Activated CD4-positive, alpha-beta T cell treated with anti-CD3 and anti-CD28 coated beads, Interleukin-2, Interleukin-6, amounts not matched to agents 100 ng/mL and 50 ng/mL, durations not matched to agents 16 hours and 8 hours (primary cell): ENCODE results near the gene ZNF580.
A peak's percentile ranks its signal among the peaks of the same experiment; 100 is the strongest.

Experiments
- DNase-seq: peaks from one replicate; pipeline ENCODE4 v3.0.0-alpha.2; 2020

ZNF580 gene

GRCh38 chr19:55624109-55625003 is 16.4 kb upstream of the ZNF580 start, which contains the start of gene ZNF784:
ZNF784 (minus strand) TSS chr19:55624566; CDS start chr19:55624561, 5 bp downstream.
- peak; percentile 96 for DNase-seq

GRCh38 chr19:55625004-55625326 is 15.8 kb upstream of the ZNF580 start:
- DNase-seq: no peak

GRCh38 chr19:55626350-55626749 is 14.5 kb upstream of the ZNF580 start:
- DNase-seq: peak; percentile 91

GRCh38 chr19:55632463-55632834 is 8.4 kb upstream of the ZNF580 start:
- peak; percentile 93 for DNase-seq

- no peak for DNase-seq
Measured at GRCh38 chr19:55633861-55634260, 6.9 kb upstream of the ZNF580 start.

GRCh38 chr19:55635334-55635717 is 5.5 kb upstream of the ZNF580 start:
- DNase-seq: no peak

- DNase-seq: no peak
Measured at GRCh38 chr19:55635856-55636440, 4.9 kb upstream of the ZNF580 start.

GRCh38 chr19:55636723-55637122 is 4.1 kb upstream of the ZNF580 start:
- no peak for DNase-seq

- no peak for DNase-seq
Measured at GRCh38 chr19:55637534-55637933, 3.3 kb upstream of the ZNF580 start.

- DNase-seq: peak; percentile 76
Measured at GRCh38 chr19:55638864-55639359, 1.9 kb upstream of the ZNF580 start.

- peak; percentile 84 for DNase-seq
Measured at GRCh38 chr19:55640043-55640576, 692 bp upstream of the ZNF580 start.

GRCh38 chr19:55641426-55642152 is 787 bp downstream of the ZNF580 start:
- DNase-seq: peak; percentile 53

GRCh38 chr19:55642153-55643002 is 1.6 kb downstream of the ZNF580 start:
- peak; percentile 53 for DNase-seq

- peak; percentile 89 for DNase-seq
Measured at GRCh38 chr19:55643003-55643886, 2.4 kb downstream of the ZNF580 start, which contains the start of gene ZNF581. ZNF581 (plus strand) TSS chr19:55643649; CDS start chr19:55644572, 923 bp downstream.

GRCh38 chr19:55643887-55644176 is 3.0 kb downstream of the ZNF580 start:
- DNase-seq: no peak

GRCh38 chr19:55644191-55644833 is 3.5 kb downstream of the ZNF580 start:
- no peak for DNase-seq

GRCh38 chr19:55644842-55645511 is 4.2 kb downstream of the ZNF580 start:
- DNase-seq: no peak

GRCh38 chr19:55645512-55645881 is 4.7 kb downstream of the ZNF580 start:
- DNase-seq: no peak

- no peak for DNase-seq
Measured at GRCh38 chr19:55646889-55647731, 6.3 kb downstream of the ZNF580 start.
